ENCODE results near the gene TERF2IP. TPM values are rescaled to one million over a fixed set of nuclear protein-coding genes. Genes with fewer than 3 reads are reported as not detected.

Gene TERF2IP
- total and polyA plus RNA-seq, 2 of the 13 experiments (the other 11 are each of a cell fraction or from before 2014, with no cell fraction given), result 26.4 to 50.2 TPM

- TF ChIP-seq REL (CRISPR knock-in tag; conservative IDR thresholded peaks at IDR 0.05), result no peak
- TF ChIP-seq SKI (IDR thresholded peaks at IDR 0.05; ENCODE audit: partially characterized antibody), result no peak
- TF ChIP-seq TEAD3 (CRISPR knock-in tag; optimal IDR thresholded peaks at IDR 0.05; ENCODE audit: borderline replicate concordance), result peak; percentile 69
- peak; percentile 64; the same call in 1 of the 2 replicates for TF ChIP-seq ZSCAN9 (CRISPR knock-in tag; IDR thresholded peaks at IDR 0.05; ENCODE audit: borderline replicate concordance)
- no peak; the same call in 1 of the 2 replicates for TF ChIP-seq GATA4 (IDR thresholded peaks at IDR 0.05; ENCODE audit: borderline replicate concordance, low read depth)
- TF ChIP-seq FOXP1 (IDR thresholded peaks at IDR 0.05), result no peak
- TF ChIP-seq FOXP1 (CRISPR knock-in tag; IDR thresholded peaks at IDR 0.05), result no peak
- peak; percentile 77 for TF ChIP-seq SIN3B (IDR thresholded peaks at IDR 0.05; ENCODE audit: low read length)
- TF ChIP-seq ATF7 (IDR thresholded peaks at IDR 0.05), result peak; percentile 87
- TF ChIP-seq ATF7 (CRISPR knock-in tag; IDR thresholded peaks at IDR 0.05), result peak; percentile 42; the same call in 1 of the 2 replicates
- no peak for TF ChIP-seq IRF1 (CRISPR knock-in tag; IDR thresholded peaks at IDR 0.05; ENCODE audit: low read depth)
- TF ChIP-seq KLF12 (CRISPR knock-in tag; IDR thresholded peaks at IDR 0.05; ENCODE audit: borderline replicate concordance), result peak; percentile 25; the same call in 1 of the 2 replicates
- TF ChIP-seq ATF2 (CRISPR knock-in tag; IDR thresholded peaks at IDR 0.05), result peak; percentile 88
- TF ChIP-seq TARDBP (CRISPR knock-in tag; IDR thresholded peaks at IDR 0.05), result 0 out of 2 replicates have a peak, but pooled peaks have one; percentile 28
- TF ChIP-seq MXD4 (CRISPR knock-in tag; IDR thresholded peaks at IDR 0.05), result peak; percentile 99
- peak; percentile 74 for TF ChIP-seq ETV5 (CRISPR knock-in tag; IDR thresholded peaks at IDR 0.05; ENCODE audit: borderline replicate concordance)
- TF ChIP-seq ZNF841 (CRISPR knock-in tag; IDR thresholded peaks at IDR 0.05; ENCODE audit: borderline replicate concordance), result no peak
- TF ChIP-seq ATRX (CRISPR knock-in tag; IDR thresholded peaks at IDR 0.05; ENCODE audit: borderline replicate concordance), result no peak
- TF ChIP-seq POLR2AphosphoS2 (IDR thresholded peaks at IDR 0.05; ENCODE audit: low read depth, low read length), result peak; percentile 82; the same call in 1 of the 2 replicates
- no peak for TF ChIP-seq EP300 (IDR thresholded peaks at IDR 0.05; ENCODE audit: low read depth in 2 of 2, low read length in 2 of 2)
- TF ChIP-seq EP300 (CRISPR knock-in tag; IDR thresholded peaks at IDR 0.05; ENCODE audit: borderline replicate concordance), result no peak
- TF ChIP-seq ZNF264 (CRISPR knock-in tag; IDR thresholded peaks at IDR 0.05), result no peak
- 0 out of 2 replicates have a peak, but pooled peaks have one; percentile 49 for TF ChIP-seq AHR (CRISPR knock-in tag; IDR thresholded peaks at IDR 0.05)
- no peak for TF ChIP-seq ZKSCAN1 (IDR thresholded peaks at IDR 0.05; ENCODE audit: low read length)
- peak; percentile 94 for TF ChIP-seq FOXC1 (CRISPR knock-in tag; IDR thresholded peaks at IDR 0.05; ENCODE audit: borderline replicate concordance)
- TF ChIP-seq CBX2 (IDR thresholded peaks at IDR 0.05; ENCODE audit: low read depth, low read length), result no peak
- no peak for TF ChIP-seq CBX2 (CRISPR knock-in tag; IDR thresholded peaks at IDR 0.05; ENCODE audit: low read depth)
- no peak for TF ChIP-seq ZFP62 (CRISPR knock-in tag; IDR thresholded peaks at IDR 0.05)
- no peak for TF ChIP-seq ZNF543 (CRISPR knock-in tag; IDR thresholded peaks at IDR 0.05)
- no peak for TF ChIP-seq JARID2 (CRISPR knock-in tag; IDR thresholded peaks at IDR 0.05; ENCODE audit: insufficient replicate concordance)
- no peak for TF ChIP-seq ZNF382 (CRISPR knock-in tag; IDR thresholded peaks at IDR 0.05; ENCODE audit: borderline replicate concordance)
- TF ChIP-seq ZNF724P (CRISPR knock-in tag; IDR thresholded peaks at IDR 0.05; ENCODE audit: borderline replicate concordance), result peak; percentile 78; the same call in 1 of the 2 replicates
- peak; percentile 57; the same call in 1 of the 2 replicates for TF ChIP-seq GZF1 (CRISPR knock-in tag; IDR thresholded peaks at IDR 0.05)
Observed at GRCh38 chr16:75622761-75623605, 24.6 kb upstream of the TERF2IP start, which contains the start of gene ADAT1 (continued).

Data from HepG2 (cell line).